ENCODE results near the gene KANTR. TPM values are rescaled to one million over a fixed set of nuclear protein-coding genes. Genes with fewer than 3 reads are reported as not detected.
A peak's percentile ranks its signal among the peaks of the same experiment; 100 is the strongest.

KANTR gene, protein sequence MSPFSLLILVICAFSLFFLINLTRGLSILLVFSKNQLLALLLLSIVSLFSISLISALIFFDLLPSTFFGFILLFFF
- 10 to 100 TPM; 18.6 to 44.9 TPM for total RNA-seq

DNA sequence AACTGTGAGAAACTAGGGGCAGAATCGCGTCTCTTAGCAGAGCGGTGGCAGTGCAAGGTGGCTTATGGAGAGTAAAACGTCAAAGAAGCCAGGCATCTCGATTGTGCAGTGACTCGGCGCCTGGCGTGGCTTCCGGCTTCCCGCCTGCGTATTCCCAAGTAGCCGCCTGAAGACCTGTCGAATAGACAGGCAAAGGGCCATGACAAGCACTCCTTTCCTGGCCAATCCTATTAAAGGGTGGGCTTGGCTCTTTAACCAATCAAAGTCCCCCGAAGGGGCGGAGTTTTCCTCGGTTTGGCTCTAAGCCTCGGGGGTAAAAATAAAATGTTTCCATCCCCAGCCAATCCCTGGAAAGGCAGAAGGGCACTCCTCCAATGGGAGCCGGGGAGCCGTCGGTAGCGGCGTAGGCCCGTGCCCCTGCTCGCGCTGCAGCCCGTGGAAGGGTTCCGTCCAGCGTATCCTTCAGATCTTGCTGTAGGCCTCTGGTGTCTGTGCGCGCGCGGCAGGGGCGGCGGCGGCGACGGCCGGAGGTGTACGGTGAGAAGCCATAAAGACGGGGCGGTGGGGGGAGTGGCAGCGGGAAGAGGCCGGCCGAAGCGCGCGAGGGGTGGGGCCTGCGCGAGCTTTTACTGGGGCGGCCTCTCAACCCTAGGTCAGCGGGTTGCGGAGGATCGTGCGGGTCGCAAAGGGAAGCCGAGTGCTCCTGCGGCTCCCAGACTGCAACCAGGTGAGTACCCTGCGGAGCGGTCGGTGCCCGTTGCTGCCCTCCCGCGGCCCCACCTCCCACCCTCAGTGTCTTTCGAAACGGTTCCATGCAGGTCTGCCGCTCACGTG lies at the start of gene KANTR:
TSS of gene KANTR (plus strand) at position 395 of the 834 bp plus-strand sequence. CDS start 30,131 bp downstream, outside the sequence.
- H3K4me3 Mint-ChIP-seq = peak within 1 kb of the TSS; percentile 91
- H3K4me1 Mint-ChIP-seq = peaks cover 6% of the 10 kb centered on the region
- H3K27ac Mint-ChIP-seq = peak within 1 kb of the TSS; percentile 82
- H3K9me3 Mint-ChIP-seq = no peaks in the 10 kb centered on the region
- H3K36me3 Mint-ChIP-seq (ENCODE audit: low read depth) = no peaks in the 10 kb centered on the region
- H3K27me3 Mint-ChIP-seq = no peaks in the 10 kb centered on the region
- ATAC-seq (replicated peaks) = peak; percentile 89

DNA sequence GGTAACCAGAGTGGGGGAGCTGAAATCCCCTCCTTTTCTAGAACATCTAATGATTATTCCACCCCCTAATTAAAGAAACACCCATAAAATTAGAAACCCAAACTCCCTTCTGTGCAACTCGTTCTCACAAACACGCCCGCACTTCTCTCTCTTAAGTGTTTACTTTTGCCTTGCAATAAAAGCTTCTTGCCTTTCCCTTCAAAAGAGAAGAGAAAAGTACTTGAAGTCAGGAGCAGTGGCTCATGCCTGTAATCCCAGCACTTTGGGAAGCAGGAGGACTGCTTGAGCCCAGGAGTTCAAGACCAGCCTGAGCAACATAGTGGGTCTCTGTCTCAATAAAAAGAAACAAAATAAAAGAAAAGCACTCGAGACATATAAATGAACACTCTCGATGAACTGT lies 48.9 kb upstream of the KANTR start:
- Mint-ChIP-seq H3K27ac (no peak overlapping the region), H3K27me3 (peaks cover 3% of the 10 kb centered on the region), H3K9me3 (no peaks in the 10 kb centered on the region), H3K36me3 (ENCODE audit: low read depth) (no peaks in the 10 kb centered on the region), H3K4me3 (no peak overlapping the region), H3K4me1 (no peaks in the 10 kb centered on the region)
- ATAC-seq (replicated peaks) = no peak

DNA sequence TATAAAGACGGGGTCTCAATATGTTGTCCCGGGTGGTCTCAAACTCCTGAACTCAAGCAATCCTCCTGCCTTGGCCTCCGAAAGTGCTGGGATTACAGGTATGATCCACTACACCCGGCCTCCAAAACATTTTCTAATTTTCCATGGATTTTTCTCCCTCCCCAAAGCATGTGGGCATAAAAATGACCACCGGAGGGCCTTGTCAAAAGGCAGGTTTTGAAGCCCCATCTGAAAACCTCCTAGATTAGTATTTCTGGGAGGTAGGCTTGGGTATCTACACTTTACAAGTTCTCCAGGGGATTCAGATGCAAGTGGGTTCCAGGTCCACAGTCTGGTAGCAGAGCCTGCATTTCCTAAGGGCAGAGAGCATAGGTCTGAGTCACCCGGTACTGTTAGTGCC lies 46.7 kb upstream of the KANTR start:
- H3K4me3 Mint-ChIP-seq = no peak overlapping the region
- no peaks in the 10 kb centered on the region for H3K4me1 Mint-ChIP-seq
- H3K36me3 Mint-ChIP-seq (ENCODE audit: low read depth) = no peaks in the 10 kb centered on the region
- ATAC-seq (replicated peaks) = no peak
- no peak overlapping the region for H3K27ac Mint-ChIP-seq
- no peaks in the 10 kb centered on the region for H3K9me3 Mint-ChIP-seq
- H3K27me3 Mint-ChIP-seq = peaks cover 3% of the 10 kb centered on the region

DNA sequence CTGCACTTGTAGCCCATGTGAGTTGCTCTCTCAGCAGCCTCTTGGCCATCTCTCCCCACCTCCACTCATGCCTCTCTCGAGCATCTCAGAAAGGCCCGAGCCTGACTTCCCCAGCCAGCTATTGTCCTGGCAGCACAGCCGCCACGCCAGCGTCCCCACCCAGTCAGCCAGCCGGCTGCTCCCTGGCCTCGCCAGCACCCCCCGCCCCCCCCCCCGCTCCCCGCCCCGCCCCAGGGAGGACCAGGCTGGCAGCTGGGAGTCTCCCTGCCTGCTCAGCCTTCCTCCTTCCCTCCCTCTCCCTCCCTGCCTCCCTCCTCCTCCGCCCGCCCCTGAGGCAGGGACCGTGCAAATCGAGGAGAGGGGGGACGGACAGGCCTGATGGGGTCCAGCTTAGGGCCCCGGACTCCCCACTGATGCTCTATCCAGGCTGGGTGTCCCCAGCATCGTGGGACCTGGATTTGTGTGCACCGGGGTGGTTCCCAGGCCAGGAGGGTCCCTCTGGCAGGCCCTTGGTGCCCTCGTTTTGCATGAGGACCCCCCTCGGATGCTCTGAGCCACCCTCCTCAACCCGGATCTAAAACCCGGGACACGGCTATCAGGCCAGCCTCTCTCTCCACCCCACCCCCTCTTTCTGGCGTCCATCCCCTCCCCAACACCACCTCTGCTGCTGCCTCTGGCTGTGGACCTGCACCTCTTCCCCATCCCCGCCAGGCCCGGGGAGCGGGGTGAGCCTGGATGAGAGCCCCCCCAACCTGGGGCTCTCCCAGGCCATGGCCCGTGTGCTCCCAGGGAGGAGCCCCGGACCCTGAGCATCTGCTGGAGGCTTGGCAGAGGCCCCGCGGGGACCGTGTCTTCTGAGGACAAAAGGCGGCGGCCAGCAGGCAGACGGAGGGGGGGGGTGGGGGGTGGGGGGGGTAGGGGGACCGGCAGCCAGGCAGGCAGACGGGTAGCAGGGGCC lies 45.5 kb upstream of the KANTR start, which contains the start of gene GPR173:
TSS of gene GPR173 (plus strand) at position 621 of the 958 bp plus-strand sequence. CDS start 27,833 bp downstream, outside the sequence.
- no peak within 1 kb of the TSS for H3K27ac Mint-ChIP-seq
- no peak within 1 kb of the TSS for H3K4me3 Mint-ChIP-seq
- H3K27me3 Mint-ChIP-seq = peaks cover 3% of the 10 kb centered on the region
- H3K9me3 Mint-ChIP-seq = no peaks in the 10 kb centered on the region
- no peaks in the 10 kb centered on the region for H3K4me1 Mint-ChIP-seq
- no peak for ATAC-seq (replicated peaks)
- H3K36me3 Mint-ChIP-seq (ENCODE audit: low read depth) = no peaks in the 10 kb centered on the region

DNA sequence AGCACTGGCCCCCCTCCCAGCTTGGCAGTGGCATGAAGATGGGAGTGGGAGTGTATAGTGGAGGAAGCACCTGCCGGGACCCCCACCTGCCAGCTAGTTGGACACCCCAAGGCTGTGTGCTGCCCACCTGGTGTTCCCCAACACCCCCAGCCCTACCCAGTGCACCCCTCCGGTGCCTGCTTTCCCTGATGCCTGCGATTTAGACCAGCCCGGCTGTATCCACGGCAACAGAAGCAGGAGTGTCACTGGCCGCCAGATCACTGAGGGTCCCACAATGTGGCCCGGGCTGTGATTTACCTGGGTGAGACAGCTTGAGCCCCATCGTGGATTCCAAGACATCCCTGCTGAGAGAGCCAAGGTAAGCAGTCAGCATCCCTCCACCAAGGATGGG lies 44.8 kb upstream of the KANTR start:
- Mint-ChIP-seq H3K4me1 (no peaks in the 10 kb centered on the region), H3K9me3 (no peaks in the 10 kb centered on the region), H3K27me3 (peaks cover 3% of the 10 kb centered on the region), H3K36me3 (ENCODE audit: low read depth) (no peaks in the 10 kb centered on the region), H3K27ac (no peak overlapping the region), H3K4me3 (no peak overlapping the region)
- no peak for ATAC-seq (replicated peaks)

DNA sequence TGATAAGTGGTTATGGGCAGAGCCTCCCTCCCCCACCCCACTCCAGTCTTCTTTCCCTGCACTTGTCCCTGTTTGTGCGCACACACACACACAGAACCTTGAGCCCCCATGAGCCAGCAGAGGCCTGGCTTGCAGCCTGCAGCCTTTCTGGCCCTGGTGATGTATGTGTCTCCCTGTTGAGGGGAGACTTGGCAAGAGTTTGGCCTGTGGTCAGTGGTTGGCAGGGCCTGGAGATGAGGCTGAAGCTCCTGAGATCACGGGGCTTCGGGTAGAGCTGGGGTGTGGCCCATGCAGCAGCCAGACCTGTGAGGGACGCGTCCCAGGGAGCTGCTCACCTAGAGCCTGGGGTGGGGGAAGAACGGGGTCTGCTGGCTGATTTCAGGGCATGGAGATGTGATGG lies 43.1 kb upstream of the KANTR start:
- no peak overlapping the region for H3K4me3 Mint-ChIP-seq
- H3K9me3 Mint-ChIP-seq = no peaks in the 10 kb centered on the region
- no peak overlapping the region for H3K27ac Mint-ChIP-seq
- H3K36me3 Mint-ChIP-seq (ENCODE audit: low read depth) = no peaks in the 10 kb centered on the region
- ATAC-seq (replicated peaks) = no peak
- no peaks in the 10 kb centered on the region for H3K4me1 Mint-ChIP-seq
- peaks cover 3% of the 10 kb centered on the region for H3K27me3 Mint-ChIP-seq

DNA sequence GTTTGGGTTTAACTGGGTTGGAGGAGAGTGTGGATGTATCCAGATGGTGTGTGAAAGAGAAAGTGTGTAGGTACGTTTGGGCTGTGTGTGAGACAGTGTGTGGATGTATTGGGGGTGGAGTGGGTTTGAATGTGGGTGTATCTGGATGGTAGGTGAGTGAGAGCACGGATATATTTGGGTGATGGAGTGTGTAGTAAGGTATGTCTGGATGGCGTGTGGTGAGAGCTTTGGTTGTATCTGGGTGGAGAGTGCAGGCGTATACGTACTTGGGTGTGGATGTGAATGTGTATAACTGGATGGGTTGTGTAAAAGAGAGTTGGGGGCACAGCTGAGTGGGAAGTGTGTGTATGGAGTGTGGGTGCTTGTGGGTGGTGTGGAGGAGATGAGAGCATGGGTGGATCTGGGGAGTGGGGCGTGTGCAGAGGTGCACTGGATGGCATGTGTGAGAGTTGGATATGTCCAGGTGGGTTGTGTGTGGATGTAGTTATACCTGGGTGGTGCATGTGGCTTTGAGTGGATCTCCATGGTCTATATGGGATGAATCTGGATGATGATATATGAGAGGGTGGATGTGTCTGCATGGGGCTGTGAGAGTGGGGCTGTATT lies 38.6 kb upstream of the KANTR start:
- Mint-ChIP-seq H3K4me1 (no peaks in the 10 kb centered on the region), H3K27ac (no peak overlapping the region), H3K9me3 (no peaks in the 10 kb centered on the region), H3K36me3 (ENCODE audit: low read depth) (no peaks in the 10 kb centered on the region), H3K27me3 (no peaks in the 10 kb centered on the region), H3K4me3 (no peak overlapping the region)
- ATAC-seq (replicated peaks) = no peak

DNA sequence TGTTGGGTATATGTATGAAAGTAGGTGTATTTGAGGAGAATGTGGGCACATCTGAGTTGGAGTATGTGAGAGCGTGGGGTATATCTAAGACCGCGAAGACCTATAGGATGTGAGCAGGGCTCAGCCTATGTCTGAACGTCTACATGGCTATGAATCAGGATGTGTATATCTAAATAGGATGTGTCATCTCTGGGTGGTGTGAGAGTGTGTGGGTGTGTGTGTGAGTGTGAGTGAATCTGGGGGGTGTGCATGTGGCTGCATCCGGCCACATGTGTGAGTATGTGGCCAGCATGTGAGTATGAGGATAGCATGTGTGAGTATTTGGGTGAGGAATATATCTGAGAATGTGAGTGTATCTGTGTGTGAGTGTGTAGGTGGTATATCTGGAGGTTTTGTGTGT lies 37.6 kb upstream of the KANTR start:
- H3K27ac Mint-ChIP-seq = no peak overlapping the region
- no peaks in the 10 kb centered on the region for H3K4me1 Mint-ChIP-seq
- peak; percentile 85 for ATAC-seq (replicated peaks)
- no peaks in the 10 kb centered on the region for H3K9me3 Mint-ChIP-seq
- no peak overlapping the region for H3K4me3 Mint-ChIP-seq
- H3K27me3 Mint-ChIP-seq = no peaks in the 10 kb centered on the region
- no peaks in the 10 kb centered on the region for H3K36me3 Mint-ChIP-seq (ENCODE audit: low read depth)

DNA sequence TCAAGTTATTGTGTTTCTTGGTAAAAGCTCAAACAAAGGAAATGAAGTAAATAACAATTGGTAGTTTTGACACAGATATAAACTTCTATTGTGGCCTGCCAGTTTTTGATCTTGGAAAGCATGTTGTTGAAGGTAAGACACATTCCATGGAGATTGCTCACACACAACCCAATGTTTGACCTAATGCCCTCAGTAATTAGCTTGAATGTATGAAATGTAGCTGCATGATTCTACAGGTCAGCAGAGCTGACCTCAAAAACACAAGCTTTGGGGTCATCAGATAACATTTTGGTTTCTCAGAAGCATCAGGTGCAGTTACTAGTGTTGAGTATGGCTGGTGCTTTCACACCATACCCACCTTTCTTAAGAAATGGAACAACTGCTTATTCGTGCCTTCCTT lies 28.8 kb upstream of the KANTR start:
- H3K4me1 Mint-ChIP-seq = no peaks in the 10 kb centered on the region
- no peaks in the 10 kb centered on the region for H3K27me3 Mint-ChIP-seq
- no peak overlapping the region for H3K27ac Mint-ChIP-seq
- no peak overlapping the region for H3K4me3 Mint-ChIP-seq
- H3K36me3 Mint-ChIP-seq (ENCODE audit: low read depth) = no peaks in the 10 kb centered on the region
- no peak for ATAC-seq (replicated peaks)
- H3K9me3 Mint-ChIP-seq = no peaks in the 10 kb centered on the region

DNA sequence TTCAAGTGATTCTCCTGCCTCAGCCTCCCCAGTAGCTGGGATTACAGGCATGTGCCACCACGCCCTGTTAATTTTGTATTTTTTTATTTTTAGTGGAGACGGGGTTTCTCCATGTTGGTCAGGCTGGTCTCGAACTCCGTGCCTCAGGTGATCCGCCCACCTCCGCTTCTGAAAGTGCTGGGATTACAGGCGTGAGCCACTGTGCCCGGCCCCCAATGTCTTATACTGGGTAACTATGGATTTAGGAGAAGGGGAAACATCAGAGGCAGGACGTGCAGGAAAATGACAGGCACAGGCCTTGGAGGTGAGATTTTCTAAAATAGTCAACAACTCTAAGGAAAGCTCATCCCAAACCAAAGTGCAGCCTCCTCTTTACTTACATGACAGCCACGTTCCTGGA lies 22.9 kb upstream of the KANTR start:
- H3K36me3 Mint-ChIP-seq (ENCODE audit: low read depth) = no peaks in the 10 kb centered on the region
- H3K9me3 Mint-ChIP-seq = no peaks in the 10 kb centered on the region
- H3K27ac Mint-ChIP-seq = no peak overlapping the region
- ATAC-seq (replicated peaks) = no peak
- no peaks in the 10 kb centered on the region for H3K27me3 Mint-ChIP-seq
- H3K4me3 Mint-ChIP-seq = peak overlapping the region; percentile 88
- peaks cover 6% of the 10 kb centered on the region for H3K4me1 Mint-ChIP-seq

DNA sequence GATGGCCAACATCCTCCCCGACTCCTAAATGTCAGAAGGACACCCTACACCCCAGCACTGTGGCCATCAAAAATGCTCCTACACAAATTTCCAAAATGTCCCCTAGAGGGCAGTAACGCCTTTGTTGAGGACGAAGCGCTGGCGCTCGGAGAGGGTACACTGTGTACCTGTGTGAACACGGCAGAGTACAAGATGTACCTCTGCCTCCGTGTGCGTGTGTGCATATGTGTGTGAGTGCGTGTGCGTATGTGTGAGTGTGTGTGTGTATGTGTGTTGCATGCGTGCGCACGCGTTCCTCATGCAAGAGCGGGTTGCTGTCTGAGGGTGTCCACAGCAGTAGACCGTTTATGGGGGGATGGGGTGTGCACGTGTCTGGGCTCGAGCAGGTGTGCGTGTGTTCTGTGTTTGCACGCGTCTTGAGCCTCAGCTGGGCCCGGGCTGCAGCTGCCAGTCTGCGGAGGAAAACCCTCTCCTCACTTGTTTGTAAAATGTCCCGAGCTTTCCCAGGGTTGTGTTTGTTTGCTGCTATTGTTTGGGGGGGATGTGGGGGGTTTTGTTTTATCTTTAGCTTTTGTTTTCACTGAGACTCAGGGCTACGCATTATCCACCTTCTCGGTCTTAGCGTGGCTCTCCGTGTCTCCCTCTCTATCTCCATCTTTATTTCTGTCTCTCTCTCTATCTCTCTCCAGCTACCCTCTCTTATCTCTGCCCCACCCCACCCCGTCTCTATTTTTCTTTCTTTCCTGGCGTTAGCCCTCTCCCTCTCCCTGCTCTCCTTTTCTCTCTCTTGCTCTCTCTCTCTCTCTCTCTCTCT lies 22.1 kb upstream of the KANTR start:
- Mint-ChIP-seq H3K27ac (peak overlapping the region; percentile 81), H3K27me3 (no peaks in the 10 kb centered on the region), H3K4me1 (peaks cover 6% of the 10 kb centered on the region), H3K36me3 (ENCODE audit: low read depth) (no peaks in the 10 kb centered on the region), H3K9me3 (no peaks in the 10 kb centered on the region), H3K4me3 (peak overlapping the region; percentile 88)
- peak; percentile 86 for ATAC-seq (replicated peaks)

DNA sequence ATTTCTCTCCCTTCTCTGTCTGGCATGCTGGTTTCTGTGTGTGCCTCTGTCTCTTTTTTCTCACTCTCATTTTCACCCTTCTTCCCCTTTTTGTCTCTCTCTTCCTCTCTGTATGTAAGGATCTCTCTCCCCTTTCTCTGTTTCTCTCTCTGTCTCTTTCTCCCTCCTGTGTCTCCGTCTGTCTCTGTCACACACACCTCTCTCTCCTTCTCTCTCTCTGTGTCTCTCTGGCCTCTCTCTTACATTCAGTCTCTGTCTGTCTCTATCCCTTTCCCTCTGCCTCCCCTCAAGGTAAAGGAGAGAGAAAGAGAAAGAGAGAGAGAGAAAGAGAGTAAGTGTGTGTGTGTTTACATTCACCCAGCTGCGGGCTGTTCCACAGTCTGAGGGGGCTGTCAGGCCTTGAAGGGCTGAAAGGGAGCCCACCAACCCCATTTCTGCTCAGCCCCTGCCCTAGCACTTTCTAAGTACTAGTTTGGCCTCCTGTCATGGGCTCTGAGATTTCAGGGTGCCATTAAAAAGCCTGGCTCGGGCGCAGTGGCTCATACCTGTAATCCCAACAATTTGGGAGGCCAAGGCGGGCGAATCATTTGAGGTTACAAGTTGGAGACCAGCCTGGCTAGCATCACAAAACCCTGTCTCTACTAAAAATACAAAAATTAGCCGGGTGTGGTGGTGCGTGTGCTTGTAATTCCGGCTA lies 21.4 kb upstream of the KANTR start:
- Mint-ChIP-seq H3K36me3 (ENCODE audit: low read depth) (no peaks in the 10 kb centered on the region), H3K4me3 (peak overlapping the region; percentile 88), H3K27me3 (no peaks in the 10 kb centered on the region), H3K9me3 (no peaks in the 10 kb centered on the region), H3K27ac (peak overlapping the region; percentile 81), H3K4me1 (peaks cover 6% of the 10 kb centered on the region)
- ATAC-seq (replicated peaks) = no peak

DNA sequence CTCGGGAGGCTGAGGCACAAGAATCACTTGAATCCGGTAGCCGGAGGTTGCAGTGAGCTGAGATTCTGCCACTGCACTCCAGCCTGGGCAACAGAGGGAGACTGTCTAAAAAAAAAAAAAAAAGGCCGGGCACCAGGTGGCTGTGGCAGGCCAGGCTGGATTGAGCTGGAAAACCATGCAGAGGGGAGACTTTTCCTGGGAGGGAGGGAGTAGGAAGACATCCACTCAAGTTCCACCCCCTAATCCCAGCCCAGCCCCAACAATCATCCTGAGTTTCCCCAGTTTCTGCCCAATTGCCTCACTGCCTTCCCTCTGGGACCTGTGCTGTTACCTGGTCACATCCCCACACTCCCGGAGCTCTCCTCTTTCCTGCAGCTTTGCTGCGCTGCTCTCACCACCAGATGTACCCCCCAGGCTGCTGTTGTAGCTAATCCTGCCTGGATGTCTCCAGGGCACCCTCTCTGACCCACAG lies 20.8 kb upstream of the KANTR start:
- no peak for ATAC-seq (replicated peaks)
- Mint-ChIP-seq H3K27me3 (no peaks in the 10 kb centered on the region), H3K4me1 (peaks cover 6% of the 10 kb centered on the region), H3K36me3 (ENCODE audit: low read depth) (no peaks in the 10 kb centered on the region), H3K27ac (no peak overlapping the region), H3K4me3 (peak overlapping the region; percentile 88), H3K9me3 (no peaks in the 10 kb centered on the region)
